Activated CD4-positive, alpha-beta T cell treated with anti-CD3 and anti-CD28 coated beads, Interleukin-2, Interleukin-4, amounts not matched to agents 100 ng/mL and 50 ng/mL, durations not matched to agents 16 hours and 8 hours (primary cell): ENCODE data around the gene MICAL1.

Source experiments
- DNase-seq: peaks from one replicate; pipeline ENCODE4 v3.0.0-alpha.2; 2020; ENCODE audit warnings: low spot score

Gene MICAL1

GRCh38 chr6:109453594-109454495 lies 1.7 kb downstream of the MICAL1 start:
- DNase-seq: no peak

GRCh38 chr6:109453156-109453555 lies 2.4 kb downstream of the MICAL1 start:
- DNase-seq: no peak

GRCh38 chr6:109452181-109452580 lies 3.4 kb downstream of the MICAL1 start:
- no peak for DNase-seq

DNA sequence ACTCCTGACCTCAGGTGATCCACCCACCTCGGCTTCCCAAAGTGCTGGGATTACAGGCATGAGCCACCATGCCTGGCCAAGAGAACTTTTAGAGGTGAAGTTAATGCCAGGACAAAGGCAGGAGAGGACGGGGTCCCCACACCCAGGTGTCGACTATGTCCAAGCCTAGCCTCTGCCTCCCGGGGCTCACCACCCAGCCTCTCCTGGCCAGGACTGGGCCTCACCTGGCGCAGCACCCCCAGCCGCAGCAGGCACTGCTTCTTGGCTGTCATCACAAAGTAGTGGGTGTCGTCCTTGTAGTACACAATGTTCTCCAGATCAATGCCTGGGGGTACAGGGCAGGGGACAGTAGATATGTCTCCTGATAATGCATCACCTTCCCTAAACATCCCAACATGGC lies 4.2 kb downstream of the MICAL1 start:
- DNase-seq: no peak

- no peak for DNase-seq
These were observed 4.8 kb downstream of the MICAL1 start for GRCh38 chr6:109450801-109451200.

GRCh38 chr6:109449795-109450673 lies 5.5 kb downstream of the MICAL1 start:
- peak; percentile 25 for DNase-seq

DNA sequence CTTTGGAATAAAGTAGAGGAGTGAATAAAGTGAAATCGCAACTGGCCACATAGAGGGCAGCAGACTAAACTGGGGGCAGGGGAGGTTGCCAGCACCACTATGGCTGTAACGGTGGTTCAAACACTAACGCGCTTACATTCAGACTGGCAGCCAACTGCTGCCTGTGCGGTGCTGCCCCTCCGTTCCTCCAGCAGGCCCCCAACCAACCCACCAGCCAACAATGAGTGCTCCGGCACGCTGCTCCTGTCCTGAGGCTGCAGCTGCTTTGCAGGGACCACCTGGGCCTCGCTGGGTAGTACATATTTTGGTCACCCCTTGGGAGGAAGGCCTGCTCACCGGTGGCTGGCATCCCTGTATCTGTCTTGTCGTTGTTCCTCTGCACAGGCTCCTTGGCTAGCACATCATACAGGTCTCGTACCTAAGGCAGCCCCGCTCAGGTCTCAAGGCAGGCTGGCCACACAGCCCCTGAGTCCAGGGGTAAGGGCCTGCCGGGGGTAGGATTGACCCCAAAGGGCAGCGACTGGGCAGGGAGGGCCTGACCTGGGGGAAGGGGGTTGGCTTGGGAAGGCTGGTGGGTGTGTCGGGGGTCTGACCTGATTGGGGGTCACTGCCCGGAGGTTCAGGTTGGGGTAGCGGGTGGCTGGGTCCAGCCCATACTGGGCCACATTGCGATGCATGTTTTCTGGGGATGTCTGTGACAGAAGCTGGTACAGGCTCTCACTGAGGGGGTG lies 6.3 kb downstream of the MICAL1 start:
- no peak for DNase-seq

DNA sequence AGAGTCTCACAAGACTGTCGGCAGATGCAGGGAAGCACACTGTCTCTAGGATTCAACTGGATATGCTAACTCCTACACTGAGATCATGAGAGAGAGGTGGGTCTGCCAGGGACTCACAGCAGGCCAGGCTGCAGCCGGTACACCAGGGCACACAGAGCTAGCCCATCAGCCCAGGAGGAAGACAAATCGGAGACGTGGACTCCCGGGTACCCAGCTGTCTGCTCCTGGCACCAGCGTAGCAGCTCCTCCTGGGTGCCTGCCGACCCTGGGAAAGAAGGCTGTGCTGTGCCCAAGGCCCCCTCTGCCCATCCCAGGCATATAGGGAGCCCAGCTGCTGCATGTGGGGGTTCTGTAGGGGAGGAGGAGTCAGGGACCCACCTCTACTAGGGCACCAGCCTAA lies 7.0 kb downstream of the MICAL1 start:
- no peak for DNase-seq

DNA sequence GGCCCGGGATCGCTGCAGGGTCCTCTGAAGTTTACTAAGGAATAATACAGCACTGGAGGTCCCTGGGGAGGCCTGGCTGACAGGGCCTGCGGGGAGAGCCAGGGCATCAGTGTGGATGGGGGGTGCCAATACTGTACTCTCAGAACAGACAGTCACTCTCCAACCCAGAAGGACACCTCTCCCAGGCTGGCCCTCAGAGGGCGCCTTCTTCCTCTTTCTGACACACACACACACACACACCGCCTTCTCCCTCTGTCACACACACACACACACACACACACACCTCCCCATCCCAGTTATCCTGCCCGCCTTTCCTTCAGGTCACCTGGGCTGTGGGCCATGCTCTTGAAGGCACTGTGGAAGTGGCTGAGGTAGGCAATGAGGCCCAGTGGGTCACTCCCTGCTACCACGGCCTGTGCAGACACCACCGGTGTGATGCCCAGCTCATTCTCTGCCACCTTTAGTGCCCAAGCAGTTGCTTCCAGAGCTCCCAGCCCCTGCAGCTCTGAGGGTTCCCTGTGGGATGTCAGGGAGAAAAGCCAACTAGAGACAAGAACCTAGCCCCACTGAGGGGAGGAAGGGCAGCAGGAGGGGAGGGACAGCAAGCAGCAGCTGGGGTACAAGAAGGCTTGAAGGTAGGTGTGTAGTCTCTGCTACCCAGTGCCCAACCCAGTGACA lies 7.6 kb downstream of the MICAL1 start:
- DNase-seq: no peak

DNA sequence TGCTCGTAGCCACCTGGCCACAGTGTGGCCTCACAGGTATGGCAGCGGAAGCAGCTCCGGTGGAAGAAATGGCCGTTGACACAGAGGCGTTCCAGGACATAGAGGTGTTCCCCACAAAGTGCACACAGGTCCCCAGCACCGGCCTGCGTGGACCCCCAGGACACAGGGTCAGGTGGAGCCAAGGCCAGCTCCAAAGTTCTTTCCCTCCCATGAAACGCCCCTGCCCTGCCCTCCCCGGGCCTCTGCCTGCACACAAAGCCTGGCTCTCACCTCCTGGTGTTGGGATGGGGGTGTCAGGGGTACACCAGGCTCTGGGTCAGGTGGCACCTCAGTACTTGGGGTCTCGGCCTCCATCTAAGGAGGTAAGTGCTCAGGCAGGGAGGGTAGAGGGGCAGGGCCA lies 8.5 kb downstream of the MICAL1 start:
- DNase-seq: no peak

- no peak for DNase-seq
These were observed 9.0 kb downstream of the MICAL1 start for GRCh38 chr6:109446541-109446940.

DNA sequence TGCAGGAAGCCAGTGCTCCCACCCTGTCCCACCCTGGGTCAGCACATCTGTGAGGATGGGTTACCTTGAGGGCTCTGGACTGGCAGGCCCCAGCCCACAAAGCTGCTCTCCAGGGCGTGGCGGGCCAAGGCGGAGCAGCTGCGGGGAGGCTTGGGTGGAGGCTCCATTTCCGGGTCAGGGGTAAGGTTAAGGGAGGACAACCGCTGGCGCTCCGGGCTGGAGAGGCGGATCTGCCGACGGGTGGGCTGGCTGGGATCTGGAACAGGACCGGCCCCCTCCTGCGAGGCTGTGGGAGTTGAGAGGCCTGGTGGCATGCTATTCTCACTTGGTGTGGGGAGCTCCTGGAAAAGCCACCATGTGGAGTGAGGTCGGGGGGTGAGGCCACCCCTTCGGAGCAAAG lies 9.5 kb downstream of the MICAL1 start:
- DNase-seq: no peak

DNA sequence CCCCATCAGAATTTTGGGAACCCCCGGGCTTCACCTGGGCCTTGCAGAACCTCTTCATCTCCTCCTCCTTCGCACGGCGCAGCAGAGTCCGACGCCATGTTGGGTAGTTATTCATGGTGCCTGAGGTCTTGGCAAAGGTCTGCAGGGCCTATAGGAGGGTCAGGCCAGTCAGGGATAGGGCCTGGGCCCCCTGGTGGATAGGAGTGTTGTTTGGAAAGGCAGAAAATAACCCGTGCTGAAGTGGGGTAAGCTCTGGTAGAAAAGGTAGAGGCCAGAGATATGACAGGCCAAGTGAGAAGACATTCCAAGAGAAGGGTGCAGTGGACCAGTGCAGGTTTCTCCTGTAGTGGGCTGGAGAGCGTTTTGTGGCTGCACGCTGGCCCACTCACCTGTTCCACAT lies 10.2 kb downstream of the MICAL1 start:
- no peak for DNase-seq

DNA sequence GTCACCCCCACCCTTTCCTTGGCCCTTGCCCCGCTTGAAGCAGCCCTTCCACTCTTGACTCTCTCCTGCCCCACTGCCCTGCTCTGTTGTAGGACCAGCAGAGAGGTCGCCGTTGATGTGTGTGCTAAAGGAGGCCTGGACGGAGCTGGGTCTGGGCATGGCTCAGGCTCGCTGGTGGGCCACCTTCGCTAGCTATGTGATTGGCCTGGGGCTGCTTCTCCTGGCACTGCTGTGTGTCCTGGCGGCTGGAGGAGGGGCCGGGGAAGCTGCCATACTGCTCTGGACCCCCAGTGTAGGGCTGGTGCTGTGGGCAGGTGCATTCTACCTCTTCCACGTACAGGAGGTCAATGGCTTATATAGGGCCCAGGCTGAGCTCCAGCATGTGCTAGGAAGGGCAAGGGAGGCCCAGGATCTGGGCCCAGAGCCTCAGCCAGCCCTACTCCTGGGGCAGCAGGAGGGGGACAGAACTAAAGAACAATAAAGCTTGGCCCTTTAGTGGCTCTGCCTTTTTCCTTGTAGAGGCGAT lies 12.1 kb downstream of the MICAL1 start:
- no peak for DNase-seq

GRCh38 chr6:109442393-109442924 lies 13.1 kb downstream of the MICAL1 start:
- DNase-seq: no peak

DNA sequence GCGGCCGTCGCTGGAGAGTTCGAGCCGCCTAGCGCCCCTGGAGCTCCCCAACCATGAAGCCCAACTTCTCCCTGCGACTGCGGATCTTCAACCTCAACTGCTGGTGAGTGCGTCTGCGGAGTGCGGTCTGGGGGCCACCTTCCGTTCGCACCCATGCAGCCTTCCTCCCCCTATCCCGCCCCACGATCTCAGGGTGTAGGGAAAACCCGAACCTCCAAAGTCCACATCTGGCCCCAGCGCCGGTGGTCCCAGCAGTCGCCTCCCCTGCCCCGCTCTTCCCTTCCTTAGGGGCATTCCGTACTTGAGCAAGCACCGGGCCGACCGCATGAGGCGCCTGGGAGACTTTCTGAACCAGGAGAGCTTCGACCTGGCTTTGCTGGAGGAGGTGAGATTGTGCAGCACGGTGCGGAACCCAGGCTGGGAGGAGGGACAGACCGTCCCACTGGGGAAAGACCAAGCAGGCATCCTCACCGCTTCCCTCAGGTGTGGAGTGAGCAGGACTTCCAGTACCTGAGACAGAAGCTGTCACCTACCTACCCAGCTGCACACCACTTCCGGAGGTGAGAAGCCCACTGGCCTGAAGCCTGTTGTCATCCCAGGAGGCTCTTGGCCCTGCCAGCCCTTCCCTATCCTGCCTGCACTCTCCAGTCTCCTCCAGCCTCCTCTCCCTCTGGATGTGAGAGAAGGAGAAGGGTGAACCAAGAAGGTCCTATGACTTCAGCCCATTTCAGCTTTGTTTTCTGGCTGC lies 14.3 kb downstream of the MICAL1 start:
- peak; percentile 24 for DNase-seq

GRCh38 chr6:109440331-109441068 lies 15.1 kb downstream of the MICAL1 start, which contains the start of the genes PPIL6 and SMPD2:
Gene PPIL6 (minus strand): TSS chr6:109440628. CDS start chr6:109440590, 38 bp downstream.
Gene SMPD2 (plus strand): TSS chr6:109440724. CDS start chr6:109441122, 398 bp downstream.
- DNase-seq: peak; percentile 79

- no peak for DNase-seq
These were observed 19.5 kb downstream of the MICAL1 start for GRCh38 chr6:109436041-109436440.

DNA sequence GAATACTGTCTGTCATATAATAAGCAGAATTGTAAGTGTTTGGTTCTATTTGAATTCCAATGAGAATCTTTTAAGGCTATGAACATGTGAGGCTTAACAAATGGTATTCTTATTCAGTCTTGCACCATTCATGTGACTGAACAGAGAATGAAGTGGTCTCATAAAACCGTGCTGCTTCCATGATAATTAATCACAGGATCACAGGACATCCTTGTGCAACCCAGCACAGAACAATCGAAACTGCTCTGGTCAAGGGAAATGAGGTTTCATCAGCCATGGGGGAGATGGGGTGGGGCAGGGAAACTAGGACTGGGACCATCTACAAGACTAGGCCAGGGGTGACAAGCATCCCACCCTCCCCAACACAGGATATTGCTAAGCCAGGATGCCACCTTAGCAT lies 21.1 kb downstream of the MICAL1 start:
- no peak for DNase-seq

DNA sequence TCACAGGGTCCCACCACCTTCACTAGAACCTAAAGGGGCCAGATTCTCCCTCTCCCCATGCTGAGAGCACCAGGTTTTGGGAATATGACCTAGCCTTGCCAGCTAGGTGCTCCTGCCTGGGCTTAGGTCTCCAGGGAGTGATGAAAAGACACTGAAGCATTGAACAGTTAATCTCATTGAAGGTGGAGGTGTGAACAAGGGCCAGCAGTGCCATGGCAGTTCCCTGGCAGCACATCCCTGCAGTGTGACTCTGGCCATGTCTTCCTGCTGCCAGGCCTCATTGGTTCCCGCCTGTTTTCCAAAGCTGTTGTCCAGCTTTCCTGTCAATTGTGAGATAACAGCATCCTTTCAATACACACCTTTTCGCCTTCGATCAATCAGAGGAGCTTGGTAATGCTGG lies 26.1 kb downstream of the MICAL1 start:
- no peak for DNase-seq
